Stimulated activated naive CD4-positive, alpha-beta T cell (primary cell): ENCODE data around the gene PNPLA2.

ENCODE experiments used
- DNase-seq, 6 experiments: peaks; one replicate each; lab custom pipeline; 2025; lab: John Stamatoyannopoulos, UW

The PNPLA2 gene

GRCh38 chr11:815675-816432 lies 2.9 kb upstream of the PNPLA2 start:
- no peak for DNase-seq

GRCh38 chr11:816433-816779 lies 2.3 kb upstream of the PNPLA2 start:
- DNase-seq = no peak

DNA sequence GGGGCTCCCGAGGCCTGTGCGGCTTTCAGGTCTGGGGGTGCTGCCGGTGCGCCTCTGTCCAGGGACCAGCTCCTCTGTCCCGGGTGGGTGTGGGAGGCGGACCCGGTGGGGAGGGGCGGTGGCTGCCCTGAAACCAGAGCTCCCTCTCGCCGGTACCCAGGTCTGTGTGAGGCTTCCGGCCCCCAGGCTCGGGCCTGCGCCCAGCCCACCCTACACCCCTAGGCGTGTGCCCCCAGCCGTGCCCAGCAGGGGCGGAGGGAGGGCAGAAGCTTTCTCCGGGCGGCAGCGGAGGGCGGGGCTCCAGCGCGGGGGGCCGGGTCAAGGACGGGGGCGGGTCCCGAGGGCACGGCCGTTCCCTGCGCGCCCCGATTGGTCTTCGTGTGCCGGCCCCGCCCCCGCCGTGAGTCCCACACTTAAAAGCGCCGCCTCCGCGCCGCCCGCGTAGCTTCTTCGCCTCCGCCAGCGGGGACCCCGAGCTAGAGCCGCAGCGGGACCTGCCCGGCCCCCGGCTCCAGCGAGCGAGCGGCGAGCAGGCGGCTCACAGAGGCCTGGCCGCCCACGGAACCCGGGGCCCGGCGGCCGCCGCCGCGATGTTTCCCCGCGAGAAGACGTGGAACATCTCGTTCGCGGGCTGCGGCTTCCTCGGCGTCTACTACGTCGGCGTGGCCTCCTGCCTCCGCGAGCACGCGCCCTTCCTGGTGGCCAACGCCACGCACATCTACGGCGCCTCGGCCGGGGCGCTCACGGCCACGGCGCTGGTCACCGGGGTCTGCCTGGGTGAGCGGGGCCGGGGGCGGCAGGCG lies 616 bp downstream of the PNPLA2 start:
- DNase-seq = peak; percentile 88 to 97 (median 90)

GRCh38 chr11:819943-820649 lies 1.4 kb downstream of the PNPLA2 start:
- peak; percentile 86 to 95 (median 92) for DNase-seq

DNA sequence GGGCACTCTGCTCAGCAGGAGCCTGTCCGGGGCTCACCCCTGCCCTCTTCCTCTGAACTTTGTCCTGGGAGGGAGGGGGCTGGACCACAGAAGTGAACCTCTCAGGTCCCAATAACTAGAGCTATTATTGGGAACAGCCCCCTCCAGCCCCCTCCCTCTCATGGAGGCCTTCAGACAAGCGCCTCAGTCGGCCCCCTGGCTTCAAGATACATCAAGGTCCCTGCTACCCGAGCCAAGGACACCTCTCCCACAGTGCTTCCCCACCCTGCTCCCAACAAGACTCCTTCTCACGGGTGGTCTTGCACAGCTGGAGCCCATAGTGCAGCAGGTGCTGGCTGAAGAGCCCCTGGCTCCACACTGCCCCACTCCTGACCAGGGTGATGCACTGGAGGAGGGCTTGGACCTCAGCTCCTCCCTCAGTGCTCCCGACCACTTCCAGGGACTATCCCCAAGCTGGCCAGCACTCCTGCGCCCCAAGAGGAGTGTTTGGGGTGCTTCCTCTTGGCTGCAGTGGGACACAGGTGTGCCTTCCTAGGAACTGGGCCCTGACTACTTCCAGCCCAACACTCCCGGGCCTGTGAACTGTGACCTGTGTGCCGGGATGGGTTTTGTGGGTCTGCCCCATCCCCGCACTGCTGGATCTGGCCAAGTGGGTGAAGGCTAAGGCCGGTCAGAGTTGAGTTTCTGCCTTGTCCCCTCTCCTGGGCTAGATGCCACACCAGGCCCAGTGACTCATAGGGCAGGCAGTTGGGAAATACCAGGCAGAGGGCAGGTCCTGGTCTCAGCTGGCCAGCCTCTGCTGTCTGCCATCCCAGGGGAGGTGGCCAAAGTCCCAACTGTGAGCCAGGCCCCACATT lies 2.2 kb downstream of the PNPLA2 start:
- no peak for DNase-seq

- no peak for DNase-seq
Observed at GRCh38 chr11:821512-822371, 3.0 kb downstream of the PNPLA2 start.

DNA sequence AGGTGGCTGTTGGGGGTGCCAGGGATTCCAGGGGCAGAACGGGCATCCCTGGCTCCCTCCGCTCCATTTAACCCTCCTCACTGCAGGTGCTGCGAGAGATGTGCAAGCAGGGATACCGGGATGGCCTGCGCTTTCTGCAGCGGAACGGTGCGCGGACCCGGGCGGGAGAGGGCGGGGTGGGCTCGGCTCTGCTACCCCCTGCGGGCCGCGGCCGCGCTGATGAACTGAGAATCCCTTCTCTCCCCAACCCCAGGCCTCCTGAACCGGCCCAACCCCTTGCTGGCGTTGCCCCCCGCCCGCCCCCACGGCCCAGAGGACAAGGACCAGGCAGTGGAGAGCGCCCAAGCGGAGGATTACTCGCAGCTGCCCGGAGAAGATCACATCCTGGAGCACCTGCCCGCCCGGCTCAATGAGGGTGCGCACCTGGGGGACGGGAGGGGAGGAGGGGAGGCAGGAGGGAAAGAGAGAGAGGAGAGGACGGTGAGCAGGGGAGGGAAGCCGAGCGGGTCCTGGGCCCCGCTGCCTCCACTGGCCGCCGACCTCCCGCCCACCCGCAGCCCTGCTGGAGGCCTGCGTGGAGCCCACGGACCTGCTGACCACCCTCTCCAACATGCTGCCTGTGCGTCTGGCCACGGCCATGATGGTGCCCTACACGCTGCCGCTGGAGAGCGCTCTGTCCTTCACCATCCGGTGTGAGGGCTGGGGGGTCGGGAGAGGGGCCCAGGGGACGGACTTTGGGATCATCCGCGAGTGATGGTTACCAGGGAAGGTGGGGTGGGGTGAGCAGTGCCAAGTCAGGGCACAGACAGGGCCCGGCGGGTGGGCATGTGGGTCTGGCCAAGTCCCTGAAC lies 5.0 kb downstream of the PNPLA2 start:
- DNase-seq = no peak

GRCh38 chr11:824292-824880 lies 5.7 kb downstream of the PNPLA2 start:
- DNase-seq = no peak

DNA sequence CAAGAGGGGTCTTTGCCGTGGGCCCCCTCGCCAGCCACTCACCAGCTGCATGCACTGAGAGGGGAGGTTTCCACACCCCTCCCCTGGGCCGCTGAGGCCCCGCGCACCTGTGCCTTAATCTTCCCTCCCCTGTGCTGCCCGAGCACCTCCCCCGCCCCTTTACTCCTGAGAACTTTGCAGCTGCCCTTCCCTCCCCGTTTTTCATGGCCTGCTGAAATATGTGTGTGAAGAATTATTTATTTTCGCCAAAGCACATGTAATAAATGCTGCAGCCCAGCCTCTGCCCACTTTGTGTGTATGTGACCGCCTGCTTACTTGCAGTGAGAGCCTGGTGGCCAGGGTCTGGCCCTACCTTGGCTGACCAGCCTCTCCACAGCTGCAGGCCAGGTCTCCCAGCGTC lies 6.2 kb downstream of the PNPLA2 start:
- no peak for DNase-seq

GRCh38 chr11:825366-826226 lies 6.9 kb downstream of the PNPLA2 start:
- no peak for DNase-seq

DNA sequence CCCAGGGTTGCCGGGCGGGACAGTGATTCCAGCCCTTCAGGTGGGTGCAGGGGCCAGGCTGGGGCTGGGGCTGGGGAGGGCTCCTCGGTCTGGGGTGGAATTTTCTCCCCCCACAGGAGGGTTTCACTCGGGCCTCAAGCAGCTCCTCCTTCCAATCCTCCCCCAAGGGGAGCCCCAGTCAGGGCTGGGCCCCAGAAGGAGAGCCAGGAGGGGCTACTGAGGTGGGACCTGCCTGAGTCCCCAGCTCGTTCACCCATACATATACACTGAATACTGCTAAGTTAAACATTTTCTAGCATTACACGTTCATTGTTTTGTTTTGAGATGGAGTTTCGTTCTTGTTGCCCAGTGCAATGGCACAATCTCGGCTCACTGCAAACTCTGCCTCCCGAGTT lies 7.5 kb downstream of the PNPLA2 start:
- no peak for DNase-seq

- DNase-seq = no peak
Observed at GRCh38 chr11:826836-827145, 8.1 kb downstream of the PNPLA2 start.

- no peak for DNase-seq
Observed at GRCh38 chr11:827146-827896, 8.6 kb downstream of the PNPLA2 start.

DNA sequence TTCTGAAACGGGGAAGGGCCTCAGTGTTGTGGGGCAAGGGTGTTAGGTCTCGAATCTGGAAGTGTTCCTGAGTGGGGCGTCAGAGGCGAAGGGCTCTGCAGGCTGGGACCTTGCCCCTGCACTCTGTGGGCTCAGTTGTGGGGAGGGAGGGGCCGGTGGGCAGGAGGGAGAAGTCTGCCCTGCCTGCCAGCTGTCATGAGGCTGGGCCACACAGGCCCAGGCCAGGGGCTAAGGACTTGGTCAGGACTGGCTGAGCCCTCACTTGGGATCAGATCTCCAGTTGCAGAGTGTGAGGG lies 9.1 kb downstream of the PNPLA2 start, which contains the start of gene CRACR2B:
Gene CRACR2B, plus strand, starts transcription at position 23 of the 296 bp plus-strand sequence. CDS start 689 bp downstream, outside the sequence.
- no peak for DNase-seq

GRCh38 chr11:828506-829175 lies 9.9 kb downstream of the PNPLA2 start:
- no peak for DNase-seq

DNA sequence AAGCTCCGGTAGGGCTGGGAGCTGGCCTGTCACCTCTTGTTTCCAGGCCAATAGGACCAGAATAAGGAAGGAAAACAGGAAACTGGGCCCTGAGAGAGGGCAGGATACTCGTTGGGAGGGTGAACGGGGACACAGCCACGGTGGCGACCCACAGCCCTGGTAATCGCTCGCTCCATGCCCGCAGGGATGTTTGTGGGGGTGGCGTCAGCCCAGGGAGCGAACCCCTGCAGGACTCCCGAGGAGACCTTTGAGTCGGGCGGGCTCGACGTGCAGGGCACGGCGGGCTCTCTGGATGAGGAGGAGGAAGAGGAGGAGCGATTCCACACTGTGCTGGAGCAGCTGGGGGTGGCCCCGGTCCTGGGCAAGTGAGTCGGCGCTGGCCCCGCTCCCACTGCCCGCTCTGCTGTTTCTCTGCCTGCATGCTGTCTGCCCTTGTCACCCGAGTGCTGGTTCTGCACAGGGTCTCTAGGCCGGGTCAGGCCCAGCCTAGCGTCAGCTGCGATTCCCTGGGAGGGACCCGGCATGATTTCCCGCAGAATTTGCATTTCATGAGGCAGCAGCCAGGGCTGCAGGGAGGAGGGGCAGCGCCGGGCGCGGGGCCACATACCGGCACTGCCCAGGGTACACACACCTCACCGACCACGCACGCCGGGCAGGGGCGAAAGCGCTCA lies 10.6 kb downstream of the PNPLA2 start:
- no peak for DNase-seq

GRCh38 chr11:829847-830294 lies 11.2 kb downstream of the PNPLA2 start:
- DNase-seq = peak in 1 of 6 experiments; percentile 56
